Glomerular endothelial cell (primary cell): ENCODE results near the gene BTN1A1. TPM values are rescaled to one million over a fixed set of nuclear protein-coding genes. Genes with fewer than 3 reads are reported as not detected.
"Not testable (repeated sequence)": the region's sequence is repeated elsewhere in the genome, so short reads cannot be mapped to it uniquely, and the experiment has no call there.

Source experiments
- DNase-seq: peaks from one replicate; pipeline ENCODE4 v3.0.0-alpha.2; 2011; ENCODE audit warnings: low read depth, low spot score; ENCODE audit errors: extremely low read depth
- total RNA-seq: library from RNA; depleted of rRNA; stranded (reverse); fragments of >200 nt; gene quantifications from 2 replicates; pipeline ENCODE4 v1.2.3, GENCODE V29; 2015

The BTN1A1 gene
- total RNA-seq, 1 donor from 2014 or later: not detected

- DNase-seq: no peak
Observed at GRCh38 chr6:26507658-26508057, 7.6 kb downstream of the BTN1A1 start.

- DNase-seq: not testable (repeated sequence)
Observed at GRCh38 chr6:26511033-26511432, 10.9 kb downstream of the BTN1A1 start.

GRCh38 chr6:26514984-26515383 lies 14.9 kb downstream of the BTN1A1 start:
- no peak for DNase-seq

- DNase-seq: no peak
Observed at GRCh38 chr6:26516481-26517427, 16.7 kb downstream of the BTN1A1 start.

GRCh38 chr6:26519359-26519758 lies 19.3 kb downstream of the BTN1A1 start:
- no peak for DNase-seq

GRCh38 chr6:26520237-26520849 lies 20.2 kb downstream of the BTN1A1 start:
- no peak for DNase-seq

GRCh38 chr6:26520850-26521599 lies 20.9 kb downstream of the BTN1A1 start:
- DNase-seq: no peak

GRCh38 chr6:26521600-26522391 lies 21.7 kb downstream of the BTN1A1 start:
- DNase-seq: no peak

GRCh38 chr6:26522486-26523228 lies 22.6 kb downstream of the BTN1A1 start:
- not testable (repeated sequence) for DNase-seq

- DNase-seq: not testable (repeated sequence)
Observed at GRCh38 chr6:26524314-26524713, 24.2 kb downstream of the BTN1A1 start.

GRCh38 chr6:26524722-26525370 lies 24.7 kb downstream of the BTN1A1 start:
- DNase-seq: no peak

- no peak for DNase-seq
Observed at GRCh38 chr6:26525838-26526237, 25.7 kb downstream of the BTN1A1 start.

GRCh38 chr6:26526928-26527327 lies 26.8 kb downstream of the BTN1A1 start:
- no peak for DNase-seq

GRCh38 chr6:26530203-26530602 lies 30.1 kb downstream of the BTN1A1 start:
- no peak for DNase-seq

- DNase-seq: no peak
Observed at GRCh38 chr6:26531897-26532296, 31.8 kb downstream of the BTN1A1 start.

GRCh38 chr6:26532699-26533531 lies 32.8 kb downstream of the BTN1A1 start:
- DNase-seq: peak; percentile 91

- no peak for DNase-seq
Observed at GRCh38 chr6:26533532-26533931, 33.4 kb downstream of the BTN1A1 start.

GRCh38 chr6:26534681-26535465 lies 34.8 kb downstream of the BTN1A1 start:
- no peak for DNase-seq
